Prostate gland (tissue), 2 donors: ENCODE measurements around the gene TMEM250. TPM values are rescaled to one million over a fixed set of nuclear protein-coding genes. Genes with fewer than 3 reads are reported as not detected.
A peak's percentile ranks its signal among the peaks of the same experiment; 100 is the strongest.

ENCODE experiments used
- DNase-seq: peaks from one replicate; pipeline ENCODE4 v3.0.0-alpha.2; 2019; ENCODE audit warnings: low spot score
- H3K27ac ChIP-seq, 2 donors: fragments of 200-600 bp; sonication (generic); 2 replicates each; pipeline ENCODE4 v1.5.1; 2017 to 2019
- H3K27me3 ChIP-seq: fragments of 200-600 bp; sonication (generic); replicated peaks from 2 replicates; pipeline ENCODE4 v1.5.1; 2019; ENCODE audit not compliant: insufficient read depth
- H3K36me3 ChIP-seq, 2 donors: fragments of 200-600 bp; sonication (generic); 1 replicate in 1 of 2; 2 replicates in 1 of 2; pipeline versions ENCODE4 v1.5.1 to v1.8.1; 2017 to 2019
- H3K4me1 ChIP-seq: fragments of 200-600 bp; sonication (generic); replicated peaks from 2 replicates; pipeline ENCODE4 v1.5.1; 2019
- H3K4me3 ChIP-seq, 2 donors: fragments of 200-600 bp; sonication (generic); 2 replicates each; pipeline ENCODE4 v1.5.1; 2017 to 2019
- H3K9me3 ChIP-seq: fragments of 200-600 bp; sonication (generic); 2 replicates; pipeline ENCODE4 v1.5.1; 2017
- CTCF ChIP-seq, 4 experiments: fragments of 200-600 bp in 2 of 4; fragments of 450-650 bp in 2 of 4; sonication (generic) in 2 of 4; IDR thresholded peaks; 1 replicate in 3 of 4; 2 replicates in 1 of 4; pipeline ENCODE4 v1.5.1; 2016 to 2019; ENCODE audit warnings: antibody characterized with exemption in 4 of 4, mild to moderate bottlenecking in 2 of 4, moderate library complexity in 2 of 4
- POLR2A ChIP-seq: fragments of 450-650 bp; IDR thresholded peaks from one replicate; pipeline ENCODE4 v1.6.1; 2016; ENCODE audit warnings: antibody characterized with exemption, mild to moderate bottlenecking
- POLR2AphosphoS5 ChIP-seq: sonication (generic); formaldehyde crosslinking; IDR thresholded peaks from one replicate; pipeline ENCODE4 v1.6.1; 2017; ENCODE audit warnings: antibody characterized with exemption
- WGBS: methylation state at CpG from one replicate; pipeline ENCODE4 v1.1.5; 2018; 5-methylcytosine and 5-hydroxymethylcytosine counted together
- intact Hi-C: fragments of 100-400 bp; cut with DNase I; formaldehyde crosslinking; loops from one replicate; pipeline ENCODE4 v1.14.2; 2022
- total RNA-seq, 2 donors: library from RNA; depleted of rRNA; stranded (reverse); fragments of >200 nt; gene quantifications; one replicate each; pipeline ENCODE4 v1.1.0, GENCODE V29; 2016

TMEM250 gene
- total RNA-seq, 2 donors from 2014 or later = 44.7 to 65.1 TPM

- Histone ChIP-seq H3K36me3 (peaks cover 0 to 9% of the 10 kb centered on the region in 2 donors), H3K4me3 (peak overlapping the region; percentile 76 to 90), H3K27ac (peak overlapping the region; percentile 88 to 96), H3K27me3 (no peaks in the 10 kb centered on the region), H3K4me1 (no peaks in the 10 kb centered on the region), H3K9me3 (no peaks in the 10 kb centered on the region)
- no peak for TF ChIP-seq POLR2A
- no peak for DNase-seq
- 3% methylated on average over 41 of the region's 64 CpGs for WGBS
- intact Hi-C loops = no loop called here
Observed at GRCh38 chr9:136119061-136119882, 597 bp upstream of the TMEM250 start.

GRCh38 chr9:136117916-136118319 lies 757 bp downstream of the TMEM250 start:
- no peaks in the 10 kb centered on the region for H3K27me3 ChIP-seq
- TF ChIP-seq POLR2A (no peak), POLR2AphosphoS5 (no peak), CTCF (IDR thresholded peaks at IDR 0.05) (no peak)
- no peak for DNase-seq
- intact Hi-C loops = no loop called here
- no peaks in the 10 kb centered on the region for H3K4me1 ChIP-seq
- peak overlapping the region; percentile 76 to 90 for H3K4me3 ChIP-seq
- H3K9me3 ChIP-seq = no peaks in the 10 kb centered on the region
- H3K36me3 ChIP-seq = peaks cover 0 to 9% of the 10 kb centered on the region in 2 donors
- peak overlapping the region; percentile 88 to 96 for H3K27ac ChIP-seq
- WGBS = 0% methylated on average over 30 of the region's 36 CpGs

GRCh38 chr9:136117291-136117915 lies 1.3 kb downstream of the TMEM250 start:
- Histone ChIP-seq H3K27ac (peak overlapping the region; percentile 88 to 96), H3K4me3 (peak overlapping the region; percentile 76 to 90), H3K9me3 (no peaks in the 10 kb centered on the region), H3K27me3 (no peaks in the 10 kb centered on the region), H3K36me3 (peaks cover 0 to 9% of the 10 kb centered on the region in 2 donors), H3K4me1 (no peaks in the 10 kb centered on the region)
- no peak for DNase-seq
- TF ChIP-seq POLR2AphosphoS5 (no peak), POLR2A (no peak), CTCF (IDR thresholded peaks at IDR 0.05) (no peak)
- 48% methylated on average over 23 of the region's 23 CpGs for WGBS
- intact Hi-C loops = no loop called here

GRCh38 chr9:136116360-136117098 lies 2.1 kb downstream of the TMEM250 start:
- no peak for DNase-seq
- Histone ChIP-seq H3K4me1 (no peaks in the 10 kb centered on the region), H3K4me3 (no peak overlapping the region), H3K36me3 (peaks cover 0 to 9% of the 10 kb centered on the region in 2 donors), H3K27me3 (no peaks in the 10 kb centered on the region), H3K9me3 (no peaks in the 10 kb centered on the region), H3K27ac (no peak overlapping the region)
- no peak for TF ChIP-seq CTCF (IDR thresholded peaks at IDR 0.05)
- TF ChIP-seq POLR2A = no peak
- TF ChIP-seq POLR2AphosphoS5 = no peak
- intact Hi-C loops = no loop called here
- WGBS = 94% methylated on average over 52 of the region's 69 CpGs
